Trophoblast cell (in vitro differentiated cells and primary cell): ENCODE results near the gene CLEC5A.
"Not testable (repeated sequence)": the region's sequence is repeated elsewhere in the genome, so short reads cannot be mapped to it uniquely, and the experiment has no call there.

Experiments
- DNase-seq, 2 donors: peaks; one replicate each; pipeline ENCODE4 v3.0.0-alpha.2; 2016
- H2AFZ ChIP-seq: 2 replicates; pipeline ENCODE4 v1.6.1; 2013; ENCODE audit warnings: low read length, moderate library complexity, mild to moderate bottlenecking; ENCODE audit not compliant: insufficient read depth, poor library complexity
- H2AK5ac ChIP-seq: 2 replicates; pipeline ENCODE4 v1.6.1; 2013; ENCODE audit warnings: mild to moderate bottlenecking, low read length
- H2BK120ac ChIP-seq: 2 replicates; pipeline ENCODE4 v1.6.1; 2013; ENCODE audit warnings: low read length, mild to moderate bottlenecking, moderate library complexity; ENCODE audit not compliant: insufficient read depth, poor library complexity
- H2BK12ac ChIP-seq: 2 replicates; pipeline ENCODE4 v1.6.1; 2013; ENCODE audit warnings: mild to moderate bottlenecking, low read length, moderate library complexity
- H2BK5ac ChIP-seq: 2 replicates; pipeline ENCODE4 v1.6.1; 2013; ENCODE audit warnings: low read length, low read depth, moderate library complexity, mild to moderate bottlenecking; ENCODE audit not compliant: poor library complexity
- H3K14ac ChIP-seq: 2 replicates; pipeline ENCODE4 v1.6.1; 2013; ENCODE audit warnings: mild to moderate bottlenecking, low read length
- H3K18ac ChIP-seq: 2 replicates; pipeline ENCODE4 v1.6.1; 2013; ENCODE audit warnings: mild to moderate bottlenecking, low read length
- H3K23ac ChIP-seq: 2 replicates; pipeline ENCODE4 v1.6.1; 2013; ENCODE audit warnings: low read length
- H3K27ac ChIP-seq: 2 replicates; pipeline ENCODE4 v1.5.1; 2013; ENCODE audit warnings: low read depth, mild to moderate bottlenecking, inconsistent platforms, low read length, moderate library complexity
- H3K27me3 ChIP-seq: 2 replicates; pipeline ENCODE4 v1.6.1; 2013; ENCODE audit warnings: inconsistent platforms, mild to moderate bottlenecking, low read length, moderate library complexity; ENCODE audit not compliant: insufficient read depth
- H3K36me3 ChIP-seq, 2 experiments: 1 replicate in 1 of 2; 2 replicates in 1 of 2; pipeline ENCODE4 v1.6.1; 2013; ENCODE audit warnings: low read length in 2 of 2, mild to moderate bottlenecking in 2 of 2, moderate library complexity in 1 of 2; ENCODE audit not compliant: insufficient read depth in 2 of 2, control insufficient read depth in 1 of 2
- H3K4ac ChIP-seq: 2 replicates; pipeline ENCODE4 v1.6.1; 2013; ENCODE audit warnings: low read depth, mild to moderate bottlenecking, low read length, moderate library complexity
- H3K4me1 ChIP-seq, 2 experiments: 1 replicate in 1 of 2; 2 replicates in 1 of 2; pipeline ENCODE4 v1.6.1; 2013; ENCODE audit warnings: low read length in 2 of 2, mild to moderate bottlenecking in 2 of 2, moderate library complexity in 1 of 2; ENCODE audit not compliant: insufficient read depth in 2 of 2, control insufficient read depth in 1 of 2
- H3K4me2 ChIP-seq: 2 replicates; pipeline ENCODE4 v1.6.1; 2013; ENCODE audit warnings: inconsistent platforms, mild to moderate bottlenecking, low read length, moderate library complexity
- H3K4me3 ChIP-seq: 2 replicates; pipeline ENCODE4 v1.5.1; 2013; ENCODE audit warnings: mild to moderate bottlenecking, low read depth, low read length, inconsistent platforms
- H3K79me1 ChIP-seq: one replicate; pipeline ENCODE4 v1.6.1; 2013; ENCODE audit warnings: low read length
- H3K79me2 ChIP-seq: 2 replicates; pipeline ENCODE4 v1.6.1; 2013; ENCODE audit warnings: low read length, mild to moderate bottlenecking; ENCODE audit not compliant: control insufficient read depth, insufficient read depth, poor library complexity
- H3K9ac ChIP-seq: 2 replicates; pipeline ENCODE4 v1.6.1; 2013; ENCODE audit warnings: mild to moderate bottlenecking, low read length
- H3K9me3 ChIP-seq: 2 replicates; pipeline ENCODE4 v1.6.1; 2013; ENCODE audit warnings: low read depth, mild to moderate bottlenecking, control low read depth, inconsistent platforms, low read length; ENCODE audit not compliant: insufficient read depth
- H4K12ac ChIP-seq: 2 replicates; pipeline ENCODE4 v1.6.1; 2013; ENCODE audit warnings: low read depth, mild to moderate bottlenecking, low read length, moderate library complexity
- H4K8ac ChIP-seq: 2 replicates; pipeline ENCODE4 v1.6.1; 2013; ENCODE audit warnings: low read depth, mild to moderate bottlenecking, low read length, moderate library complexity
- H4K91ac ChIP-seq: one replicate; pipeline ENCODE4 v1.6.1; 2013; ENCODE audit warnings: low read depth, mild to moderate bottlenecking, low read length, moderate library complexity
- WGBS: extraction: QIAGEN DNeasy Blood & Tissue Kit; methylation state at CpG from one replicate; pipeline ENCODE4 v1.1.7; 2013; ENCODE audit warnings: missing lambda C conversion rate; ENCODE audit not compliant: insufficient read length, insufficient coverage; ENCODE audit errors: extremely low coverage; 5-methylcytosine and 5-hydroxymethylcytosine counted together

CLEC5A gene

DNA sequence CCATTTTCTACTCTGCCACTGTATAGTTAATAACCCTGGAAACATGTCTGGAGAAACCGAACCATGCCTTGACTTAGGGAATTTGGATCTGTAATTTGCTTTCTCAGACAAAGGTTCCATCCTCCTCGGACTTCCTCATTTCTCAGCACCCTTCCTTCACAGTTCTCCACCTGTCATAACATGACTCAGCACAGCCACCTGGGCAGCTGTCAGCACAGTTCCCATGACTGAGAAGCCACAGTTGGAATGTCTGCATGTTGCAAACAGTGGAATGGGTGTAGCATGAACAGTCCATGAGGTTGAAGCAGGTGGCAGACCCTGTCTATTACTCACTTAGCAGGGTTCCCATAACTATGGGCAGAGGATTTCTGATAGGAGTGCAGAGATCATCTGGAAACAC, 31.2 kb downstream of the CLEC5A start:
- no CpG with 5 or more reads among the region's 2 CpGs for WGBS
- H2BK120ac ChIP-seq = no peak overlapping the region
- H3K14ac ChIP-seq = no peak overlapping the region

DNA sequence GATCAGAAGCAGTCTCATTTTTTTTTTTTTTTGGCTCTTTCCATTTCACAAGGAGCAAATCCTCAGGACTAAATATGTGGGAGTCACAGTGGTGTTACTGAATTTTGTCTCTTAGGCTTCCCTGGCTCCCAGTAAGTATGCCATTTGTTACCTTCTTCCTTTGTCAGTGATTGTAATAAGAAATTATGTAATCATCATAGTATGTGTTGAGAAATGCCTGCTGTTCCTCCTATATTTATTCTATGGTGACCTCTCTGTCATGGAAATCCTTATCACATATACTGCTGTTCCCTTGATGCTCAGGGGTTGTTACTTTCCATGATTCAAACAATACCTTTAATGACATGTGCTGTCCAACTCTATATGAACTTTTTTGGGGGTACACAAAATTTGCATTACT, 35.4 kb downstream of the CLEC5A start:
- Histone ChIP-seq H3K18ac (no peak overlapping the region), H4K91ac (no peak overlapping the region)

More for the DNA sequence above, 31.2 kb downstream of the CLEC5A start:
- H4K12ac ChIP-seq = no peak overlapping the region
- peak; percentile 86 to 87 for DNase-seq
- H2BK5ac ChIP-seq = no peak overlapping the region
- no peak overlapping the region for H2AK5ac ChIP-seq
- no peak overlapping the region for H4K91ac ChIP-seq
- H2BK12ac ChIP-seq = no peak overlapping the region
- H3K4me1 ChIP-seq = no peaks in the 10 kb centered on the region
- no peak overlapping the region for H3K4ac ChIP-seq
- H3K4me3 ChIP-seq = no peak overlapping the region
- H3K18ac ChIP-seq = no peak overlapping the region
- no peaks in the 10 kb centered on the region for H3K9me3 ChIP-seq
- no peaks in the 10 kb centered on the region for H3K36me3 ChIP-seq
- no peaks in the 10 kb centered on the region for H3K27me3 ChIP-seq
- H3K4me2 ChIP-seq = no peak overlapping the region
- no peaks in the 10 kb centered on the region for H3K79me2 ChIP-seq
- H3K9ac ChIP-seq = no peak overlapping the region
- no peak overlapping the region for H3K27ac ChIP-seq
- H4K8ac ChIP-seq = no peak overlapping the region
- H2AFZ ChIP-seq = no peak overlapping the region
- H3K79me1 ChIP-seq = no peaks in the 10 kb centered on the region
- H3K23ac ChIP-seq = no peak overlapping the region

DNA sequence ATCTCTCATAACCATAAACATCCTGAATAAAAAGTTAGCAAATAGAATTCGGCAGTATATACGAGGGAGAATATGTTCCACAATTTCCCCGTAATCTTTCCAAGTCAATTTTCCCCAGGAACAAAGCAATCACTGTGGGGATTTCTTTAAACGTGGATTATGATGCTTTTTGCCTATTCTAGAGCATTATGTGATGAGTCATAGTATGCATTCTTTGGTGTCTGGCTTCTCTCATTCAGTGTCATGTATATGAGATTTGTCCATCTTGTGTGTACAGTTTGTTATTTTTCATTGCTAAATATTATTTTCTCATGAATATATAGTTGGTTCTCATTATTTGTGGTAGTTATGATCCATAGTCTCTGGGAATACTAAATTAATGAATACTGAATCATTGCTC, 40.5 kb downstream of the CLEC5A start:
- Histone ChIP-seq H2AK5ac (no peak overlapping the region), H4K12ac (no peak overlapping the region), H2AFZ (no peak overlapping the region), H3K27me3 (no peaks in the 10 kb centered on the region), H3K9ac (no peak overlapping the region), H3K4ac (no peak overlapping the region), H3K79me2 (no peaks in the 10 kb centered on the region), H3K14ac (no peak overlapping the region), H3K79me1 (no peaks in the 10 kb centered on the region), H3K4me2 (no peak overlapping the region), H3K23ac (no peak overlapping the region), H3K4me1 (no peaks in the 10 kb centered on the region), H4K8ac (no peak overlapping the region), H2BK5ac (no peak overlapping the region), H3K27ac (no peak overlapping the region), H2BK12ac (no peak overlapping the region), H3K18ac (no peak overlapping the region), H2BK120ac (no peak overlapping the region), H4K91ac (no peak overlapping the region), H3K9me3 (no peaks in the 10 kb centered on the region), H3K4me3 (no peak overlapping the region), H3K36me3 (no peaks in the 10 kb centered on the region)
- WGBS = no CpG with 5 or more reads among the region's 4 CpGs
- DNase-seq = peak in 1 of 2 donors; percentile 48

More for the DNA sequence above, 35.4 kb downstream of the CLEC5A start:
- no peak overlapping the region for H2AK5ac ChIP-seq
- H3K4me3 ChIP-seq = no peak overlapping the region
- no peaks in the 10 kb centered on the region for H3K79me2 ChIP-seq
- no peaks in the 10 kb centered on the region for H3K27me3 ChIP-seq
- H3K4me2 ChIP-seq = no peak overlapping the region
- H3K79me1 ChIP-seq = no peaks in the 10 kb centered on the region
- H3K23ac ChIP-seq = no peak overlapping the region
- H2BK5ac ChIP-seq = no peak overlapping the region
- H3K4me1 ChIP-seq = no peaks in the 10 kb centered on the region
- no peak overlapping the region for H2BK120ac ChIP-seq
- no peak overlapping the region for H4K12ac ChIP-seq
- H3K9ac ChIP-seq = no peak overlapping the region
- no peaks in the 10 kb centered on the region for H3K9me3 ChIP-seq
- H2BK12ac ChIP-seq = no peak overlapping the region
- no peak overlapping the region for H3K4ac ChIP-seq
- H3K36me3 ChIP-seq = no peaks in the 10 kb centered on the region
- H3K27ac ChIP-seq = no peak overlapping the region
- H4K8ac ChIP-seq = no peak overlapping the region
- no peak overlapping the region for H2AFZ ChIP-seq
- DNase-seq = no peak
- H3K14ac ChIP-seq = no peak overlapping the region

DNA sequence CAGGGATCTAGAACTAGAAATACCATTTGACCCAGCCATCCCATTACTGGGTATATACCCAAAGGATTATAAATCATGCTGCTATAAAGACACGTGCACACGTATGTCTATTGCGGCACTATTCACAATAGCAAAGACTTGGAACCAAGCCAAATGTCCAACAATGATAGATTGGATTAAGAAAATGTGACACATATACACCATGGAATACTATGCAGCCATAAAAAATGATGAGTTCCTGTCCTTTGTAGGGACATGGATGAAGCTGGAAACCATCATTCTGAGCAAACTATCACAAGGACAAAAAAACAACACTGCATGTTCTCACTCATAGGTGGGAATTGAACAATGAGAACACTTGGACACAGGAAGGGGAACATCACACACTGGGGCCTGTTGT, 47.4 kb downstream of the CLEC5A start:
- H3K79me2 ChIP-seq, H4K8ac ChIP-seq, DNase-seq, H3K4me3 ChIP-seq, H2BK12ac ChIP-seq, H2AK5ac ChIP-seq, H3K79me1 ChIP-seq, H4K91ac ChIP-seq, H3K27ac ChIP-seq, H3K9me3 ChIP-seq, H3K4me1 ChIP-seq, H3K14ac ChIP-seq, H3K36me3 ChIP-seq, H3K4ac ChIP-seq, H3K9ac ChIP-seq, H3K27me3 ChIP-seq, H3K4me2 ChIP-seq, H2AFZ ChIP-seq, H3K18ac ChIP-seq, H2BK5ac ChIP-seq, H3K23ac ChIP-seq, H2BK120ac ChIP-seq, H4K12ac ChIP-seq: not testable (repeated sequence)
- WGBS = no CpG with 5 or more reads among the region's 3 CpGs
